Measurements from ENCODE around the gene LIPM.

Gene LIPM

DNA sequence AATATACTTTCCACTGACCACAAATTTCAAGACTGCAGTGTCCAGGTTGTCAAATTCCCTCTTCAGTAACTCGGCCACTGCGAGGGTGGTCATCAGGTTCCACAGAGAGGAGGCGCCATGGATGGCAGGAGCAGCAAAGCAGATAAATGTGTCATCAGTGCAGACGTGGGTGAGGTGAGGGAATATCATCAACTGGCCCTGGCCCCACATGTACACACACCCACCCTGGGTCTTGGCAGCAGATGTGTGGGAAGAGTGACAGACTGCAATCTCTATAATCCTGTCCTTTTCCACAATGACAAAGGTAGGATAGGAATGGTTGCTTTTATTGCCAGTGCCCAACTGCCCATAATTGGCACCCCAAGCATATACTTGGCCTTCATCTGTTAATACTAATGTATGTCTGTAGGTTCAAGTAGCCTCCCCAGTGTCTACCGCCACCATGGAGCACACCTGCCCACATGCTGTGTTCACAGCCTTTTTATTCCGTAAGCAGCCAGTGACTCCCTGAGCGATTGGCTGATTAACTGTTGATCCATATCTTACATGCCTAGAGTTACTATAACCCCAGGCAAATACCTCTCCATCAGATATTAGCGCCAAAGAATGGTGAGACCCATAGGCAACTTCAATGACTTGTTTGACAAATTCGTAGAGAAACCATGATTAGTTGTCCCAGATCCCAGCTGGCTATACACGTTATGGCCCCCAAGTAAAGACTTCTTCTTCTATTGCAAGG lies 16.3 kb upstream of the LIPM start:
- TF ChIP-seq, protein P1, sequence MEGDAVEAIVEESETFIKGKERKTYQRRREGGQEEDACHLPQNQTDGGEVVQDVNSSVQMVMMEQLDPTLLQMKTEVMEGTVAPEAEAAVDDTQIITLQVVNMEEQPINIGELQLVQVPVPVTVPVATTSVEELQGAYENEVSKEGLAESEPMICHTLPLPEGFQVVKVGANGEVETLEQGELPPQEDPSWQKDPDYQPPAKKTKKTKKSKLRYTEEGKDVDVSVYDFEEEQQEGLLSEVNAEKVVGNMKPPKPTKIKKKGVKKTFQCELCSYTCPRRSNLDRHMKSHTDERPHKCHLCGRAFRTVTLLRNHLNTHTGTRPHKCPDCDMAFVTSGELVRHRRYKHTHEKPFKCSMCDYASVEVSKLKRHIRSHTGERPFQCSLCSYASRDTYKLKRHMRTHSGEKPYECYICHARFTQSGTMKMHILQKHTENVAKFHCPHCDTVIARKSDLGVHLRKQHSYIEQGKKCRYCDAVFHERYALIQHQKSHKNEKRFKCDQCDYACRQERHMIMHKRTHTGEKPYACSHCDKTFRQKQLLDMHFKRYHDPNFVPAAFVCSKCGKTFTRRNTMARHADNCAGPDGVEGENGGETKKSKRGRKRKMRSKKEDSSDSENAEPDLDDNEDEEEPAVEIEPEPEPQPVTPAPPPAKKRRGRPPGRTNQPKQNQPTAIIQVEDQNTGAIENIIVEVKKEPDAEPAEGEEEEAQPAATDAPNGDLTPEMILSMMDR (conservative IDR thresholded peaks at IDR 0.05; ENCODE audit: low read length) = no peak
- no peak overlapping the region for H3K4me3 ChIP-seq (ENCODE audit: low read length)
- DNase-seq (ENCODE audit: low read depth) = no peak

DNA sequence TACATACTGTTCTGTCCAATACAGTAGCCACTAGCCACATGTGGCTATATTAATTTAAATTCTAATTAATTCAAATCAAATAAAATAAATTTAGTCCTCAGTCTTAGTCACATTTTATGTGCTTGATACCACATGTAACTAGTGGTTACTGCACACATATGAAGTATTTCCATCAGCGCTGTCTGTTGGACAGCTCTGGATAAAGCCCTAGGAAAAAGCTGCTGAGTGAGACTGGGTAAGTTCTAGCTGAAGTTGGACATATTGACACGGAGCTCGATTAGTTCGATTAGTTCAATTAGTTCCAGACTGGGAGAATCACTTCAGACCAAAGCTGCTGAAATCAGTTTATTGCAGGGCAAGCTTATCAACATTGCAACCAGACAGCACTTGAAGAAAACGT lies 15.1 kb upstream of the LIPM start:
- TF ChIP-seq, protein P1 (conservative IDR thresholded peaks at IDR 0.05; ENCODE audit: low read length) = no peak
- no peak for DNase-seq (ENCODE audit: low read depth)
- no peak overlapping the region for H3K4me3 ChIP-seq (ENCODE audit: low read length)

DNA sequence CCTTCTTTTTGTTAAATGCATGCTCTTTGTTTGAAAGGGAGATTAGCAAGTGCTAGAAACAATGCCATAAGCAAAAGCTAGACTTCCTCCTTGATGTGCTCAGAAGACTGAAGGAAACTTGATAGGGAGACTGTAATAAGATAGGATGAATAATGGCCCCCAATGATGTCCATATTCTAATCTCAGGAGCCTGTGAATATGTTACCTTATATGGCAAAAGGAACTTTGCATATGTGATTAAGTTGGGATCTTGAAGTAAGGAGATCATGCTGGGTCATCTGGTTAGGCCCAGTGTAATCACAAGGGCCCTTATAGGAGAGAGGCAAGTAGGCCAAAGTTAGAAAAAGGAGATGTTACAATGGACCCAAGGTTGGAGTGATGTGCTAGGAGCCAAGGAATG lies 13.6 kb upstream of the LIPM start:
- TF ChIP-seq, protein P1 (conservative IDR thresholded peaks at IDR 0.05; ENCODE audit: low read length) = no peak
- DNase-seq (ENCODE audit: low read depth) = no peak
- H3K4me3 ChIP-seq (ENCODE audit: low read length) = no peak overlapping the region

DNA sequence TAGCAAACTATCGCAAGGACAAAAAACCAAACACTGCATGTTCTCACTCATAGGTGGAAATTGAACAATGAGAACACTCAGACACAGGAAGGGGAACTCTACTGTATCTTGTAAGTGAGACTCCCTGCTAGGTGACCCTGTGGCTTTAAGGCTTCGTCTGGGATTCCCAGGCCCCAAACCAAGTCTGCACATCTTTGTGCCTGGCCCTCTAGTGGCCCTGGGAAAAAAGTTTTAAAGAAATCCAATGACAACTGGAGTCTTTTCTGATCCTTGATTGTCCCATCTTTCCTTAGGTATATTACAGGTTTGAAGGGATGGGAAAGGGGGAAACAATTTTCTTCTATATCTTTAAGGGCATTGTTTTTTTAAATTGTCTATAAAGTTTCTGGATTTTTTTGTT lies 10.6 kb upstream of the LIPM start:
- DNase-seq (ENCODE audit: low read depth) = peak; percentile 13
- H3K4me3 ChIP-seq (ENCODE audit: low read length) = no peak overlapping the region
- TF ChIP-seq, protein P1 (conservative IDR thresholded peaks at IDR 0.05; ENCODE audit: low read length) = peak; percentile 56

DNA sequence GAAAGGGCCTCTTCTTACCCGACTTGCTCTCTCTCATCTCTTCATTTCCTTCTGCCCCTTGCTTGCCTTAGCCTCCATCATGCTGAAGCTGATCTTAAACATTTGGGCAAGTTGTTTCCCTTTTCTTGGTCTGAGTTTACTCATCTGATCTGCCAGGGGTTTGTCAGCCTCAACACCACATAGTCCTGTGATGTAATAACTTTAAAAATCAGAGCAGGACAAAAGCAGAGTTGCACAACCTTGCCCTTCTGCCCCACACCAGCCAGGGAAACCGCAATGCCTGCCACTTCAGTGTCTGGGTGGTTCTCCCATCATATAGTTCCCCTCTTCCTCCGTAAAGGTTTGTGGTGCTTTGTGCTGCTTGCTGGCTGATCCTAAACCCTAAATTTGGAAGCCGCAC lies 9.9 kb upstream of the LIPM start:
- no peak overlapping the region for H3K4me3 ChIP-seq (ENCODE audit: low read length)
- TF ChIP-seq, protein P1 (conservative IDR thresholded peaks at IDR 0.05; ENCODE audit: low read length) = no peak
- DNase-seq (ENCODE audit: low read depth) = peak; percentile 28

DNA sequence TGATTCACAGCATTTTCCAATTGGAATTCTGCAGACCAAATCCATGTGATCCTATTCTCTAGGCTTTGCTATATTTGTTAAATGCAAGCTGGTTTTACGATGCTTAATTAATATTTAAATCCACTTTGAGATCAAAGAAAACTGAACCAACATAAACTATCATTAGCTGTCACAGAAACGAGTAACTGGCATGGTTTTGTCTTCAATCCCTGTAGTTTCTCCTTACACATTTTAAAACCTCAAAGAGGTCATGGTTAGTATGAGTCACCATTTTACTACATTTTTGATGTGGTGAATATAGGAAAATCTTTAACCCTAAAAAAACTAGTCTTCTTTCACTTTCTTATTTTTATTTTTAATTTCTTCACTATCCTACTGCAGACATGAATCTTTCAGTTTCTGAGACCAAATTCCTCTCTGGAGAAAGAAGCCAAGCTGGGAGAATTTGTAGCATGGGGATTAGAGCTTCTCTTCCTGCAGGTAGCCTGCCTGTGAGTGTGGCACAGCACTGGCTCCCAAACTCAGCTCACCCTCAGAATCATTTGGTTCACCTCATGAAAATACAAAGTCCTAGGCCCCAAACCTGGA lies 8.7 kb upstream of the LIPM start:
- DNase-seq (ENCODE audit: low read depth) = peak; percentile 25
- no peak overlapping the region for H3K4me3 ChIP-seq (ENCODE audit: low read length)
- TF ChIP-seq, protein P1 (conservative IDR thresholded peaks at IDR 0.05; ENCODE audit: low read length) = no peak

DNA sequence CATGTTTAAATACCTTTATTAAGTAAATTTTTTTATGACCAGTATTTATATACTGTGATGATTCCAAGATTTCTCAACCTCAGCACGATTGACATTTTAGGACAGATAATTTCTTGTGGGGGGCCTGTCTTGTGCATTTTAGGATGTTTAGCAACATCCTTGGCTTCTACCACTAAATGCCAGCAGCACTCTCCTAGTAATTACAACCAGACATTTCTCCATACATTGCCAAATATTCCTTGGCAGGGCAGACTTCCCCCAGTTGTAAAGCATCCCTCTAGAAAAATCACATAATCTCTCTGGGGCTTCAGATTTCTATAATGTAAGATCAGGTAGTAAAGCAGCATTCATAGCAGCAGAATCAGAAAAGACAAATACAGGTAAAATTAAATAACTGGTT lies 7.8 kb upstream of the LIPM start:
- no peak overlapping the region for H3K4me3 ChIP-seq (ENCODE audit: low read length)
- peak; percentile 68 for DNase-seq (ENCODE audit: low read depth)
- TF ChIP-seq, protein P1 (conservative IDR thresholded peaks at IDR 0.05; ENCODE audit: low read length) = no peak

Measured in AG10803 (cell line).